Occipital lobe (tissue), 2 donors: ENCODE measurements around the gene ING5. TPM values are rescaled to one million over a fixed set of nuclear protein-coding genes. Genes with fewer than 3 reads are reported as not detected.
"Not testable (repeated sequence)": the region's sequence is repeated elsewhere in the genome, so short reads cannot be mapped to it uniquely, and the experiment has no call there.

Source experiments
- DNase-seq: peaks from one replicate; lab custom pipeline; 2025; lab: John Stamatoyannopoulos, UW
- total RNA-seq: library from RNA; depleted of rRNA; stranded (reverse); fragments of >200 nt; gene quantifications from one replicate; pipeline ENCODE4 v1.2.3, GENCODE V29; 2014

The ING5 gene
- total RNA-seq, 1 donor from 2014 or later = 23.4 TPM

- no peak for DNase-seq
These were observed 36.3 kb downstream of the ING5 start for GRCh38 chr2:241738040-241738686.

DNA sequence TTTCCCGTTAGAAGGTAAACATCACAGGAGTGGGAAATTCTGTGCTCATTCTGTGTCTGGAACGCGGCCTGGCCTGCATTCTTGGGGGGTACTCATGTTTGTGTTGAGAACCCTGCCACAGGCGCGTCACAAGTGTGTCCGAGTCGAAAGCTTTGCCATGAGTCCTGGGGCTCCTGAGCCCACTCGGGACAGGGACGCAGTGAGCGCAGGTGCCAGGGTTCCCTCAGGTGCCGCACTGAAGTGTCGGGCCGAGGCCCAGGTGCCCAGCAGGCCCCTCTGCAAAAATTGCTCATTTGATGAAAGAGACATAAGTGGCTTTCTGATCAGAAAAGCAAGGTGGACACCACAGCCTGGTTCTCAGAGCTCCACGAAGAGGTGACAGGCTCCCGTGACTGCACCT is 37.3 kb downstream of the ING5 start:
- DNase-seq = no peak

DNA sequence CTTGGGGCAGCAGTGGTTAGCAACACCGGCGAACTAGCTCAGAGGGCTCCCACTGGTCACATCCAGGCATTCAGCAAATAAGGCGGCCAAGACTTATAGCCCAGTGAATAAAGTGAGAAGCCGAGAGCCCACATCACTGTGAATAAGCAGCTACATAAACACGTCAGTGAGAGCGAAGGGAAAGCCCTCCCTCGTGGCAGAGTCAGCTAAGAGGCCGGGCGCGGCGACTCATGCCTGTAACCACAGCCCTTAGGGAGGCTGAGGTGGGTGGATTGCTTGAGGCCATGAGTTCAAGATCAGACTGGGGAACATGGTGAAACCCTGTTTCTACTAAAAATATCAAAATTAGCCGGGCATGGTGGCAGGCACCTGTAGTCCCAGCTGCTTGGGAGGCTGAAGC is 37.8 kb downstream of the ING5 start:
- no peak for DNase-seq

- no peak for DNase-seq
These were observed 39.2 kb downstream of the ING5 start for GRCh38 chr2:241741016-241741415.

DNA sequence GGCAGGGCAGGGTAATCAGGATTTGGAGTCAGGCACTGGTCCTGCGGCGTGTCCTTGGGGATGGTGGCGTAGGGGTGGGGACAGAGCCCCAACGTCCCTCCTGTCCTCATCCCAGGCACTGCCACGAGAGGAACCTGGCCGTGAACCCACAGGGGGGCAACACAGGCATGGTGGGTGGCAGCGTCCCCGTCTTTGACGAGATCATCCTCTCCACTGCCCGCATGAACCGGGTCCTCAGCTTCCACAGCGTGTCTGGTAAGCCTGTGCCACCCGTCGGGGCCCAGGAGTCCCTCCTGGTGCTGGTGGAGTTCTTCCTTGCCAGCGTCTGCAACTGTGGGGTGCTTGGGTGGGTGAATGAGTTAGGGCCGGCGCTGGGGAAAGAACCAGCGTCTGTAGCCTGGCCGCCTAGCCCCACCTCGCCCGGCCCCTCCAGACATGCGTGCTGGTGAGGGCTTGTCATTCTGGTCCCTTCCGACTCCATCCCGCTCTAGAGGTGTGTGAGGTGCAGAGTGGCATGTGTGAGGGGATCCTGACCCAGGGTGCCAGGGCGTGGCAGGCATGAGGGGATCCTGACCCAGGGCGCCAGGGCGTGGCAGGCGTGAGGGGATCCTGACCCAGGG is 40.6 kb downstream of the ING5 start:
- no peak for DNase-seq

- not testable (repeated sequence) for DNase-seq
These were observed 41.2 kb downstream of the ING5 start for GRCh38 chr2:241743008-241743407.

- DNase-seq = no peak
These were observed 41.8 kb downstream of the ING5 start for GRCh38 chr2:241743620-241744019.

- no peak for DNase-seq
These were observed 42.4 kb downstream of the ING5 start for GRCh38 chr2:241744028-241744754.

DNA sequence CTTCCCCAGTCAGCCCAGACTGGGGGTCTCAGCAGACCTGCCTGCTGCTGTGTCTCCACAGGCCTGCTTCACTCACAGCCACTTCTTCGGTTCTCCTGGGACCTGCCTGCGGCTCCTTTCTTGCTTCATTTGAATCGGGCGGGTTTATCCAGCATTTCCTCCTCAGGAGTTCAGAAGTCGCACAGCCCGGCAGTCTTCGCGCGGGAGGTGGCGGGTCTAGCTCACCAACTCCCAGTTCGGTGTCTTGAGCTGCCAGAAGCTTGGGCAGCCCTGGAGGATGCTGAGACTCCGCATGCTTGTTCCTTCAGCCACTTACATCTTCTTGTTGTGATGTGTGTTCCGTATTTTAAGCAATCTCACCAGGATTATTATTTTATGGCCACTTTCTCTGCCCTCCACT is 43.4 kb downstream of the ING5 start:
- DNase-seq = no peak

- DNase-seq = no peak
These were observed 44.2 kb downstream of the ING5 start for GRCh38 chr2:241746084-241746483.

DNA sequence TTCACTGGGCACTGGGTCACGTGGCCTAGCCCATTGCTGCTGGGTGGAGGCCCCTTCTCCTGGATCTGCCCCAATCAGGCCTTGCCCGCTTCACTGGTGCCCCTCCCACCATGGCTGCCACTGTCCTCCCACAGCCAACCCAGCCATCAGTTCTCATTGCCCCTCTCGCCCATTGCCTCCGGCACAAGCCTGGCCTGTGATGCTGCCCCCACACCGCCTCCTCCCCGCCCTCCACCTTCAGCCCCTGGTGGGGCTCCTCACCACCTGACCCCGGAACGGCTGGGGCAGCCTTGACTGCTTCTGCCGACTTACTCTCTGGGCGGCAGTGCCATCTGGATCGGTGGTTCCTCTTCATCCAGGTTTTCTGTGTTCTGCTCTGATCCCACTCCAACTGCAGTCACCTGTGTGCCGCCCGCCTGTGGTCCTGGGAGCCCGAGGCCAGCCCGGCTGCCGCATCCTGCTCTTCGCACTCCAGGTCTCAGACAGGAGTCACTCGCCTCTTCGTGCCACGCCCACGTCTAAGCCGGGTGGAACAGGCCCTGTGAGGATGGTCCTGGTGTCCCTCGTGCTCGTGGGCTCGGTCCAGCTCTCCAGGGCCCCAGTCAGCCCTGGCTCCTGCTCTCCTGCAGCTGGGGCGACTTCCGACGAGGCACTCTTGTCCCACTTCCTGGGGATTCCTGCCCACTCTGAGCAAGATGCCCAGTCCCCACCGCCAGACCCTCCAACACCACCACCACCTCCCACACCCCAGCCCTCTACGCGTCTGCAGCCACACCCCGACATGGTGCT is 46.8 kb downstream of the ING5 start:
- no peak for DNase-seq

DNA sequence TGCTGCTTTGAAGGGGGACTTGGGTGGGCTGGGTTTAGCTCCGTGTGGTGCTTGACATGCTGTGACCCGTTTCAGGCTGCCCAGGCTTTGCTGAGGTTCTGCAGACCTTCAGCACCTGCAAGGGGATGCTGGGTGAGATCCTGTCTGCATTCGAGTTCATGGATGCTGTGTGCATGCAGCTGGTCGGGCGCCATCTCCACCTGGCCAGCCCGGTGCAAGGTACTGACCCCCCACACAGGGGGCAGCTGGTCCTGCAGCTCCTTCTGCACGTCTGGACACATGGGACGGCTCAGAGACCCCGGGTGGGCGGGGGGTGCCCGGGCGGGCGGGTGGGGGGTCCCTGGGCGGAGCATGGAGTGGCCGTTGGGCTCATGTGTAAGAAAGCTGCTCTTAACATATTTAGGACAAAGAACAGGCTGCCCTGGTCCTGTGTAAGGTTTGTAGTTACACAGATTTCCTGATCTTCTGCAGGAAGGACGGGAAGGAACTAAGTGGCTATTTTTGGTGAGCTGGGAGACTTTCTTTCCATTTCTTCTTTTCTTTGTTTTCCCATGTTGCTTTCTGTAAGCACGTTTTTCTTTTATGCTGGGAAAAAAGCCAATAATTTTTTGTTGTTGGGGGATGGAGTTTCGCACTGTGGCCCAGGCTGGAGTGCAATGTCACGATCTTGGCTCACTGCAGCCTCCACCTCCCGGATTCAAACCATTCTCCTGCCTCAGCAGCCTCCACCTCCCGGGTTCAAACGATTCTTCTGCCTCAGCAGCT is 48.4 kb downstream of the ING5 start:
- DNase-seq = no peak

- DNase-seq = no peak
These were observed 49.3 kb downstream of the ING5 start for GRCh38 chr2:241751152-241751551.

DNA sequence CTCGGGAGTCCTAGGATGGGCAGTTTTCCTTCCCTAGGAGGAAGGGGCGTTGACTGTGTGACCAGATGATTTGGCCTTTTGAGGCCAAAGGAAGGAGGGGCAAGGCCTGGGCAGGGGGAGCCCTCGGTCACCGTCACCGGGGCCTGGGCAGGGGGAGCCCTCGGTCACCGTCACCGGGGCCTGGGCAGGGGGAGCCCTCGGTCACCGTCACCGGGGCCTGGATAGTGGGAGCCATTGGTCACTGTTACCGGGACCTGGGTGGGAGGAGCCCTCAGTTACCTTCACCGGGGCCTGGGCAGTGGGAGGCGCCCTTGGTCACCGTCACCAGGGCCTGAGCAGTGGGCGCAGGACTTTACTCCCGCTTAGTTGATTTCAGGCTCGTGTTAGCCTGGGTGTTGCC is 49.9 kb downstream of the ING5 start:
- DNase-seq = no peak

DNA sequence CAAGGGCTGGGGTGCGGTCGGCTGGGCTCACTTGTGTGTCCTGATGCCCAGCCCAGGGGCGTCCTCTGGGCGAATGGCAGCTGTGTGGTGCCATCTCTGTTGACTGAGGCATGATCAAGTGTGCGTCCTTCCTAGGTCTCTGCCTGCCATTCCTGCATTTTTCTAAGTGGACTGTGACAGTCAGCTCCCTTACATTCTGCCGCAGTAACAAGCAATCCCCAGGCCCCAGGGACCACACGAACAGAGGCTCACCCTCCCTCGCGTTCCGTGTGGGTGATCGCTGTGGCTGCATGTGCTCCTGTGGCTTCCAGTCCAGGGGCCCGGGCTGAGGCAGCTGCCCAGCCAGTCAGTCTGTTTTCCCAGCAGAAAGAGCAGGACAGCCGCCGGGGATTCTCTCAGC is 50.4 kb downstream of the ING5 start:
- DNase-seq = no peak

DNA sequence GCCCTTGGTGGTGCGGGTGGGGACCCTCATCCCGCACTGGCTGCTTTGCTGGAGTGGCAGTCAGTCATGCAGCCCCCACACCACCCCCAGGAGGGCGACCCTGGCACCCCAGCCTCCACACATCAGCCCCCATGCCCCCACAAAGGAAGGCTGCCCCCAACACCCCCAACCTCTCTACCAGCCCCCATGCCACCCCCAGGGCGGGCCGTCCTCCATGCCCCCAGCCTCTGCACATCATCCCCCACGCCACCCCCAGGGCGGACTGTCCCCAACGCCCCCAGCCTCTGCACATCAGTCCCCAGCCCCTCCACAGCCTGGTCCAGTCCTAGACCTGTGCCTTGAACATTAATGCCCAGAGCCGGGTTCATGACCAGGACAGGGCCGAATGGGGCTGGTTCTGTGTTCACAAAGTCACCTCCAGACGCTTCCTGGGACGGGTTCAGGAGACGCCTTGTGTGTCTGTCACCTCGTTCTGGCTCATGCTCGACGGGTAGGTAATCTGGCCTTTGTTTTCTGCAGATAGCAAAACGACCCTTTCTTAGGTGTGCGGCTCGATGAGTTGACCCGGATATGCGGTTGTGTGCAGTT is 50.9 kb downstream of the ING5 start:
- no peak for DNase-seq

DNA sequence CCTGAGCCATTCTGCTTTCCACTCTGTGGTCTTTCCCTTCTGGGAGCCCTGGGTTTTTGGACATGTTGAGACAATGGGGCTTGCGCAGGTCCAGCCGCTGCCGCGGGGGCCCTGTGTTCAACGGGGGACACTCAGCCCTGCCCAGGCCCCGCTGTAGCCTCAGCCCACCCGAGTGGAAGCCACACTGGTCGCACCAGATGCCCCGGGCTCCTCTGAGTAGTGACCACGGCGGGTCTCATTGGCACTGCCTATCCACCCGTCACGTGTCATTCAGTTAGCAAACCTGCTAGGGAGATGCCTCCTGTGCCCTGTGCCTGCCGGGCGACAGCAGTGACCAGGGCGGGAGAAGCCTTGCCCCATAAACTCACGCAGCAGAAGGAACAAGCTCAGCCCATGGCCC is 51.7 kb downstream of the ING5 start:
- DNase-seq = no peak

GRCh38 chr2:241754042-241754441 is 52.2 kb downstream of the ING5 start:
- DNase-seq = no peak

DNA sequence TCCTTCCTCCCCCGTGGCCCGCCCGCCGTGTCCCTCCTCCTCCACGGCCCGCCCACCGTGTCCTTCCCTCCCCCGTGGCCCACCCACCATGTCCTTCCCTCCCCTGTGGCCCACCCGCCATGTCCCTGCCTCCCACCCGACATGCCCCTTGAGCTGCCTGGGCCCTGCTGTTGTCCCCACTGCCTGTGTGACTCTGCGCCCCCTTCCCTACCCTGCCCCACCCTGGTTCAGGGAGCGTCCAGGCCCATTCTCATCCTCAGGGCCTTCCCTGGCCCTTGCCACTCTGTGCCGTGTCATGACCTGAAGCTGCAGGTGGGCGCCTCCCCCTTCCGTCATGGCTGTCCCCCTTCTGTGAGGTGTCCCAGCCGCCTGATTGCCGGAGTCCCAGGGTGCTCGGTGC is 53.3 kb downstream of the ING5 start:
- no peak for DNase-seq

DNA sequence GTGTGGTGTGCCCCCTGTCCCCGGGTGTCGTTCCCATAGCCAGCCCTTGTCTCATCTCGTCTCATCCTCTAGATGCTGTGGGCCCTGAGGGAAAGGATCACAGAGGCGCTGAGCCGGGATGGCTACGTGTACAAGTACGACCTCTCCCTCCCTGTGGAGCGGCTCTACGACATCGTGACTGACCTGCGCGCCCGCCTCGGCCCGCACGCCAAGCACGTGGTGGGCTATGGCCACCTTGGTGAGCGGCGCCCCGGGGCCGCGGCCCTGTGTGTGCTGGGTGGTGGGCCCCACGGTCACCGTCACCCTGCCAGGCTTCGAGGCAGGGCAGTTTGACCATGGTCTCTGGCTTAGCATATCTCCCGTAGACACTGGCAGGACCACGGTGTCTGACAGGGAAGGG is 53.9 kb downstream of the ING5 start:
- DNase-seq = no peak
